Cortex of kidney (tissue), 1 donor: ENCODE data around the gene UBE2E2.

Source experiments
- DNase-seq: peaks from one replicate; lab custom pipeline; 2025; lab: John Stamatoyannopoulos, UW

The UBE2E2 gene

DNA sequence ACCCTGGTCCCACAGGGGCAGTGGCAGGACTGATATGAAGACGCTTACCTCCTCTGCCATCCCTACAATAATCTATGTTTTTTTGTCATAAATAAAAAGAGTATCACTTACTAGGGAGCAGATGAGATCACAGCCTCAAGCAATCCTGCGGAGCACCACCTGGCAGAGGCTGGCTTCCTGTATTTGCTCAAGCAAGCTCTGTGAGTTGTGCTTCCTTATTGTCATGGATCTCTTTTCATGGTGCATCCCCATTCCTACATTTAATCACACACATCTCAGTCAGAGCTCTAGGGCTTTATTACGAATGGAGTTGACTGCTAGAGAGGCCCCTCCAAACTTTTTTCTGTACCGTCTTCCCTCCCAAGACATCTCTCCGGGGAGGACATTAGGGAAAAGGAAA lies 186.0 kb downstream of the UBE2E2 start:
- no peak for DNase-seq

DNA sequence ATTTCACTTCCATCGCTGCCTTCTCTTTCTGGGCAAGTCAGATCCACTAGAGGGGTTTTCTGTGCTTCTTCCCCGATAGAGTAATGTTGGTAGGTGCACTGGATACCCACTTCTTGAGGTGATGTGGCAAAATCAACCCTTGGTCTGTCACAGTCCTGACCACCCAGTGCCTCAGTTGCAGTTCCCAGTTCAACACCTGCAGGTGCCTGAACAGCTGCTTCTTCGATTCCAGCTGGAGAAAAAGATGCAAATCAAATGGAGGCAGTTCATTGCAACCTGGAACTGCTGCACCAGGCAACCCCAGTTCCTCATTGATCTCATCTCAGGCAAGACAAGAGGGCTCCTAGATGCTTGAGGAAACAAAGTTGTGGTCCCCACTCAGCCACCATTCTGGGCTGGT lies 186.6 kb downstream of the UBE2E2 start:
- DNase-seq: no peak

DNA sequence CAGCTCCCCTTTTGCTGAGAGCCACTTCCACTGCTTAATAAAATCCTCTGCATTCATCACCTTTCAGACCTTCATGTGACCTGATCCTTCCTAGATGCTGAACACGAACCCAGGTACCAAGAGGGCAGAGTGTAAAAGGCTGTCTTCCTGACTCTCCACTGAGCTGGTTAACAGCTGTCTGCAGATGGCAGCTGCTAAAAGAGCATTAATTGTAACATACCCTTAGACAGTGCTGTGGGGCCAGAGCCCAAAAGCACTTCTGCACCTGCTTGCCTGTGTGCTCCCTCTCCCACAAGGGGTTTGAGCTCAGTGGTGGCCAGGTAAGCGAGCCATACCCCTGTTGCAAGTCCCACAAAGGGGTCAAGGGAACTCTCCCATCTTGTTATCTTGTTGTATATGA lies 187.3 kb downstream of the UBE2E2 start:
- no peak for DNase-seq

DNA sequence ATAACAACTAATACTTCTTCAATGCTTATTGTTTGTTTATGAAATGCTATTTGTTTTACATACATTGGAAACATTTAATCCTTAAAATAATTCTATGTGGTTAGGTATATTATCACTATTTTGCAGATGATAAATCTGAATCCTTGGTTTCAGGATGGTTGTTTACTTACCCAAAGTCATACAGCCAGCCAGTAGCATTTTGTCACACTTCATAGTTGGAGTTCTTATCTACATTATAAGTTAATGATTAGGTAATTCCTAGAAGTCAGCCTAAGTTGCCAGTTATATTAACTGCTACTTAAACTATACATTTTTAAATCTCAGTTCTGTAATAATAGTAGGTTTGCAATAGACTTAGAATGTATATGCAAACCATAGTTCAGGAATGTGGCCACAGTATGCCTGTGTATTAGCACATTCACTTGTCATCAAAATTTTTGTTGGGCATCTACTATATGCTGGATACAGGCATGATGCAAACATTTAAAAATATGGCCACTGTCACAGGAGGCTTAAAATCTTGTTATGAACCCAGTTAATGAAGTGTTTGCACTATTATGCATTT lies 187.9 kb downstream of the UBE2E2 start:
- no peak for DNase-seq

DNA sequence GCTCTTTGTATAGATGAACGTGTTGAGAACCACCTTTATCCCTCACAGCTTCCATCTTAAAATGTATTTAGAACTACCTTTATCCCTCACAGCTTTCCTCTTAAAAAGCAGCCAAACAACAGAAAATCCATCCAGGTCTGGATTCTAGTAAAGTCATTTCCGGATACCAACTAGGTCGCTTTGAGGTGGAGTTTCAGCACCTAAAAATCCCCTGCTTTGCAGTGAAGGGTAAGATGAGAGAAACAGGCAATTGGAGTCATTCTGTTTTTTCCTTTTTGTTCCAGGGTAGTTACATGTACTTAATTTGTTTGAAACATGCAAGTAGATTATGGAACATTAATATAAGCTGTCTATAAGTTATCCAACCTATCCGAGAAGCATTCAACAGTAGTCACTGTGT lies 192.0 kb downstream of the UBE2E2 start:
- no peak for DNase-seq

DNA sequence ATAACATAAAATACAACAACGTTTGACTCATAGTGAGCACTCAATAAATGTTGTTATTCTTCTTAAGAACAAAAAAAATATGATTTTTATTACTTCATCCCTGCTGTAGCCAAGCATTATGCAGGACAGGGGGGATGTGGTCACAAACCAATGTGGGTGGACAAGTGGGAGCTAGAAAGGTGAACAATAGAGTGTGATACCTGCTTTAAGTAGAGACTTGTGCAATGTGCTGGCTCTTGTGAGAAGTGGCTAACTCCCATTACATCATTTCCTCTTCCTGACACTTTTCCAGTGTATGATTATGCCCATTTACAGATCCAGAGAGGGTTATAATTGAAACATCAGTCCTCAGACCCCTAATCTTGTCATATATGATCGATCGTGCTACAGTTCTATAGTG lies 193.6 kb downstream of the UBE2E2 start:
- DNase-seq: no peak

DNA sequence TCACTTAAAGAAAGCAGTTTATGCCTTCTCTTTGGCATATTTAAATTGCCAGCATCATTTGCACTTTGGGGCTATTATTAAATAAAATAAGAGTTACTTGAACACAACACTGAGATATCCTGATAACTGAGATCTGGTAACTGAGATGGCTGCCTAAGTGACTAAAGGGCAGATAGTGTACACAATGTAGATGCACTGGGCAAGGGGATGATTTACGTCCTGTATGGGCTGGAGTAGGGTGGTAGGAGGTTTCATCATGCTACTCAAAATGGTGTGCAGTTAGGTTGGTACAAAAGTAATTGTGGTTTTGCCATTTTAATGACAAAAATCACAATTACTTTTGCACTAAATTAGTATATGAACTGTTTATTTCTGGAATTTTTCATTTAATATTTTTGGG lies 196.1 kb downstream of the UBE2E2 start:
- no peak for DNase-seq

DNA sequence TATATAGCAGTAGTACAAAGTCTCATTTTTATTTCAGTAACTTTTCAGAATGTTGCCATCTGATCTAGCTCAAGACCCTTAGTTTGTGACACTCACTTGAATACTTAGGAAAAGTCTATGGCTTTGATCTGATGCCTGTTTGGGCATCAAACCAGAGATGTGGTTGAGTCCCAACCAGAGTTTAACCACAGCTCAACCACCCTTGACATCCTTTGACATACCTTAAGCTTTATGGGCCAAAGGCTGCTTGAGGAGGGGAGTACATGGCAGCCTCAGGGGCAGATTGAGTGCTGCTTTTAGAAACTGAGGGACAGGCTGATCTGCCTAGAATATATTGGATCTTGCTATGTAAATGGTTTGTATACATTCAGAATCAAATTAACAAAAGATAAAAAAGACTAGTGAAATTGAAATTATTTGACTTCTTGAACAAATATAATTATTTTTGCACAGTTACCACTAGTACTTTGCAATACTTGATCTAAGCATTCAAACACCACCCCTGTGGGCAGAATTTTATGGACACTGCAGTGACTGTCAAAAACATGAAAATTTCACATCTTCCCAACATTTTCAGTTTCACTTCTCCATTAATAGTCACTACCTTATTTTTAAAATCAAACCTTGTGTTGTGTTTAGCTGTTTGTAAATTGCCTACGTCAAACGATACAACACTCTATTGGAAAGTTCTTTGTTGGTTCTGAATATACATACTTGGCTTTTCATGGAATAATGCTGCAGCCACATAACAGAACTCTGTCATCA lies 199.8 kb downstream of the UBE2E2 start:
- DNase-seq: no peak

DNA sequence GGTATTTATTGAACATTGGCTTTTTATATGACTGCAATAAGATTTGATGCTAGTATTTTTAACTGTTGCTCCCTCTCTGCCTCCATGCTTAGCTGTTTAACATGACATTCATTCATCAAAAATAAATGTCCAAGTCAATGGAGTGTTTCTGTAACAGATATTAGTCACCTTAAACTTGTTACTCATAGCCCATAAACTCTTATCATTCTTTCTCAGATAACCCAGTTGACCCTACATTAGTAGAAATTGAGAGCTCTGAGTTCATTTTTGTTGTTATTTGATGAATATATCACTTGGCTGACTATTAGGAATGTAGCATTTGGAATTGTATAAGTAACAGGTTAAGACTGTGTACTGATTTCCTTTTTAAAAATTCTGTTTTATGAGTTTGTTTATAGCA lies 201.1 kb downstream of the UBE2E2 start:
- no peak for DNase-seq

DNA sequence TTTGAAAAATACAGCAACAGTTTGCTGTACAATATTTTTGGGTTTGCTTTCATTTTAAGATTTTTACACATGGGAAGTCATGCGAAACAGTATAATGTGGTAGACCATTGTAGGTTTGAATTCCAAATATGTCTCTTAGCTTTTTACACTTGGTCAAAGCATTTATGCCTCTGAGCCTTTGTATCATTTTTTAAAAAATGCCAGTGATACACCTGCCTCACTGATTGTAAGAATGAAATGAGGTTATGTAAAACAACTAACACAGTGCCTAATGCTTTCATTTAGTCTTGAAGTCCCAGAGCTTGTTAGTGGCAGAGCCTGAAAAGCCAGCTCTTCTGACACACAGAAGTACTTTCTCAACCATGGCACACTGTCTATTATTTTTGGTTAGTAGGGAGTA lies 202.0 kb downstream of the UBE2E2 start:
- DNase-seq: no peak

DNA sequence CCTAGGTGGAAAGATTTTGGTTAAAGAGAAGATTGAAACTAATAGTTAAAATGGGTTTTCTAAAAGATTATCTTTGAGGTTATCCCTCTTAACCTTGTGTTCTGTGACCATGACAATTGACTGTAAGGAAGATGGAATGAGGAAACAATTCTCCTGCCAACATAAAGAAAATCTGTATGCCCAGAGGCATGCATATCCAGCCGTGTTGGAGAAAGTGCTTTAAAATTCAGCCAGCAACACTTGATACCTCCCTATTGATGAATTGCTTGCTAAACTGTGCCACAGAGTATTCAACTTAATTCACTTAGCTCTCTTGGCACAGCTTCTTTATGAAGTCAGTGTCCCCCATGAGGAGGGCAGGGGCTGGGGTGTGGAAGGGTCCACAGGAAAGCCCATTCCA lies 203.5 kb downstream of the UBE2E2 start:
- no peak for DNase-seq

DNA sequence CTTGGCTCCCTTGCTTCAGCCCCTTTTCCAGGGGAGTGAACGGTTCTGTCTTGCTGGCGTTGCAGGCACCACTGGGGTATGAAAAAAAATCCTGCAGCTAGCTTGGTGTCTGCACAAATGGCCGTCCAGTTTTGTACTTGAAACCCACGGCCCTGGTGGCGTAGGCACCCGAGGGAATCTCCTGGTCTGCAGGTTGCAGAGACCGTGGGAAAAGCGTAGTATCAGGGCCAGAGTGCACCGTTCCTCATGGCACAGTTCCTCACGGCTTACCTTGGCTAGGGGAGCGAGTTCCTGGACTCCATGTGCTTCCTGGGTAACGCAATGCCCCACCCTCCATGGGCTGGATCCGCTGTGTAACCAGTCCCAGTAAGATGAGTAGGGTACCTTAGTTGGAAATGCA lies 214.9 kb downstream of the UBE2E2 start:
- no peak for DNase-seq

DNA sequence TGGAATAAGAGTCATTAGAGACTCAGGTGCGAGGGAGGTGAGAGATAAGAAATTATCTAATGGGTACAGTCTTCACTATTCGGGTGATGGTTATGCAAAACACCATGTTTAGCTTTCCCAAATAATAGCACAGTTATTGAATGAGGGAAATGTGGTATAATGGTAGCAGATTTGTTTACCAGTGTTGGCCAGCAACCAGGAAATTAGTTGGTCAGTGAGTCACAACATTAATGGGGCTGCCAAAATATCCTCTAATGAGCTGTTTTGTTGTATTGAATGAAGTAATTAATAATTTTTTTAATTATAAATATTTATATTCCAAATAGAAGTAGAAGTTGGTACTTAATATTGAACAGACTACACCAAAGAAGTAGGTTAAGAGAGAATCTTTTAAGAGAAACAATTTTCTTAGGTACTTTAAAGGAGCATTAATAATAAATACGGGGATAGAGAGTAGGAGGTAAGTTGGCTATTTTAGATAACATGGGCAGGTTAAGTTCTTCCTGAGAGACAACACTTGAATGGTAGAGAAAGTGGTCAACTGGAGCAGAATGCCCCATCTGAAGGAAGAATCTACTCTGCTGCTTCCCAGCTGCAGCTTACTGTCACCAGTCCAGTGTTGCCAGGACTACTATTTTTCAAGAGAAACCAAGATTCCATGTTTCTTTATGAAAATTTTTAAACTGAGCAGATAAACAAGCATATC lies 218.8 kb downstream of the UBE2E2 start:
- DNase-seq: no peak

DNA sequence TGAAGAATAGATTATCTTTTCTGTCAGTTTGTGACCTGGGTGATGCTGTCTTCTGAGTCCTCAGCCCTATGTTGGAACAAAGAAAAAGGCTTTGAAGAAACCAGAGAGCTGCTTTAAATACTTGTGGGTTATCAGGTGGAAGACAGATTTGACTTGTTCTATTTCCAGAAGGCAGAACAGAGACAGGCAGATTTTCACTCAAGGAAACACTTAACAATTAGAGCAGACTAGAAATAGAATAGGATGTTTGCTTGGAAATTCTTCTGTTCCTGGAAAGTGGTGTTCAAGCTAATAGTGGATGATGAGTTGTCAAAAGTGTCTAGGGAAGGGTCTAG lies 219.4 kb downstream of the UBE2E2 start:
- DNase-seq: no peak

DNA sequence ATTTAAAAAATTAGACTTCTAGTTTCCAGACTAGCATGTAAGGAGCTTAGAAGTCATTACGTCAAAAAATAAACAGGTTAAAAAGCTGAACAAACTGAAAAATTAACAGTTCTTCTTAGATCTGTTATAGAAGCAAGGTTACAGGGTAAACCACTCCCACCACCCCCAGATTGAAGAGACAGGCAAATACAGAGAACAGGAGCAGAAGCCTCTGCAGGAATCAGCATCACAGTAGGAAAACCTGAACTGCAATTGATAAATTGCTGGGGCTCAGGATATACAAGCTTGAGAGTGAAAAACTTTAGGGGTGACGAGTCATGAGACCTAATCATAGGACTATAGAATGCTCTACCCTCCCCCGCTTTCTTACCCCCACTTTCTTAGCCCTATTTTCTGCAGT lies 222.3 kb downstream of the UBE2E2 start:
- no peak for DNase-seq

DNA sequence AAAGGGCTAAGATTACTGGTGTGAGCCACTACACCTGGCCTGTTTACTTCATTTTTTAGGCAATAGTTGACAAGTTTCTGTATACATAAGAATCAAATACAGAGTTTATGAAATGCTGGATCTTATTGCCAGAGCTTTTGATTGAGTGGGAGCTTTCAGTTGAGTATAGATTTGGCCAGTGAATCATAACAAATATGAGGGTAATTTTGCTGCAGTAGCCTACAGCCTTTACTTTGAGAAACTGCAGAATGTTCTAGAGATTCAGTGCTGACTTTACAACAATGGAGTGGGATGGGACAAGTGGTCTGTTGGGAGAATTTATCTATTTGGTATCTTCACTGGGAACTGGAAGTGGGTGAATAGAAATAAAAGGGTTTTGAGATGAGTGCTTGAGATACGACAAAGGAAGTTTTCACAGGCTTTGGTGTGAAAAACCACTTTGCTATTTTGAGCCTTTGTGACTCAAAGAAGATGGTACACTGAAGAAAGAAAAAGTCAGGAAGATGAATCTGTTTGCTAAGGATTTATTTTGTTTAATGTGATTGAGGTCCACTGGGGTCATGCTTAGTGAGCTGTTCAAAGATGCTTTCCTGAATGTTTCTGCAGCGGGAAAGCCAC lies 227.8 kb downstream of the UBE2E2 start:
- DNase-seq: no peak

DNA sequence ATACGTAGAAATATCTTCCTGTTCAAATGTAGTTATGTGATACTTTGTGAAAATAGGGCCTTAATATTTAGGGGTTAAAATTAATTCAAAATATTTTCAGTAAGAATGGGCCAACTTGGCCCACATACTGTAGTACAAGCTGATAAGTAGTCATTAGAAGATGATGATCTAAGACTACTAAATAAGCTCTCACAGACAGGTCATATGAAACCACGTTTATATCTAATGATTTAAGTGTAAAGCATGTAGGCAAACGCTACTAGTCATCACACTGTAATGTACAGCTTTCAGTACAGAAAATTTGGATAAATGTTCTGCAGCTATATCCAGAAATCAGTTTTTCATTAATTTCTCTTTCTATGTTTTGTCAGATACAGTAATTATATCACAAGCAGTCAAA lies 228.6 kb downstream of the UBE2E2 start:
- DNase-seq: no peak

DNA sequence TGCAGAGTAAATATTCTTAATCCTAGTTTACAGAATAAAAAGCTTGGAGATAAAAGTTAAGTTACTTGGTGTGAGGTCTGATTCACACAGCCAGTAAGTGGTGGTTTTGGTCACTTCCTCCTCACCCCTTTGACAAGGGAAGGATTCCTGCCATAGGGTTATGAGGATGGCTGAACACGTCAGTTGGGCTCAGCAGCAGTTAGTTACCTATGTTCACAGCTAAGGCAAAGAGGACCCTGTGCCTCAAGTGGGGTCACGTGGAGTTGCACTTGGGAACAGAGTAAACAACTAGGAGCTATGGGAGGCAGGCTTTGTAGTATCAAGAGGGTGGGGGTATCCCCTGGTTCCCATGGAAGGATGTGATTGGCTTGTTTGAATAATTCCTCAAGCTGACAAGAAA lies 232.2 kb downstream of the UBE2E2 start:
- no peak for DNase-seq

DNA sequence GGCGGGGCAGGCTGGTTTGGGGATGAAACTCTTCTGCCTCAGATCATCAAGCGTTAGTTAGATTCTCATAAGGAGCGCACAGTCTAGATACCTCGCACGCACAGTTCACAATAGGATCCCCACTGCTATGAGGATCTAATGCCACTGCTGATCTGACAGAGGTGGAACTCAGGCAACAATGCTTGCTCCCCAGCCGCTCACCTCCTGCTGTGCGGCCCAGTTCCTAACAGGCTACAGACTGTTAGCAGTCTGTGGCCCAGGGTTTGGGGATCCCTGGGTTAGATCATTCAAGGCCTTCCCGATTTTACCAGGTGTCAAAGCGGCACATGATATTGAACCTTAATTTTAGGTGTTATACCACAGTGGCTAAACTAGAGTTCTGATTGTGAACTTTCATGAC lies 232.8 kb downstream of the UBE2E2 start:
- DNase-seq: no peak

DNA sequence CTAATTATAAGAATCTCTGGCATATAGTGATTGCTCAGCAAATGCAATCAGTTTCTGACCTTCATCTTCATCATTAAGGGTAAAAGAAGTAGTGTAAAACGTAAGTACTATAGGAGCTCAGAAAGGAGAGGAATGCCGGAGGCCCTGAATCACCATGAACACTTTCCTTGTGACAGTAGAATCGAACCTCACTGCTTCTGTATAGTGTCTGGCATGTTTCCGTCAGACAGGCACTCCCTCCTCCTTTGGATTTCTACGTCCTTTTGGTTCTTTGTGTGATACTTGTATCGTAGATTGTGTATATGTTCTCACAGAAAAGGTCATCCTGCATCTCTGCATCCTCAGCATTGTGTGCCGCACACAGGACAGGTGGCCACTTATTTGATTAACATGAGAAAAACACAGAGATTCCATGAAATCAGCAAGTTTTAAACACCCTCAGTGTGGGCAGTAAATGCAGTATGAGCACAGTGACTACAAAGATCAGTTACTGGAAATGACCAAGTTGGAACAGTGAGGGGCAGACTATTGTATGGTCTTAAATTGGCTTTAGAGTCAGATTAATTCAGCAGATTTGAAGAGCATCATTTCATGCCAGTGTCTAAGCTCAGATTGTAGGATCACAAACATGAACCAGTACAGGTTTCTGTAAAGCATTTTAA lies 234.5 kb downstream of the UBE2E2 start:
- no peak for DNase-seq

DNA sequence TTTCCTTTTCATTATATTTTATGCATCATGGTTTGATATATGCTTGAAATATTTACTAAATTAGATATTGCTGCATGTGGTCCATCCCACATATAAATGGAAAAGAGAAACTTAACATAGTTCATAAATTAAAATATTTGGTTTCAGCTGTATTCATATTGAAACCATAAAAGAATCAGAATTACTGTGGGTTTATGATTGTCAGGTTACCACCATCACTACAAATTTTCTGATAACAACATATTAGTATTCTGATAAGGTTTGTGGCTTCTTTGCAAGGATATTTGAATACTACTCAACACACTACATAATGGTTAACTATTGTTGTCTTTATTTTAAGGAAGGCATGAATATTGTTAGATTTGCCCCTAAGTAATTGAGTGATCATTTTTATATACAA lies 235.5 kb downstream of the UBE2E2 start:
- DNase-seq: no peak

DNA sequence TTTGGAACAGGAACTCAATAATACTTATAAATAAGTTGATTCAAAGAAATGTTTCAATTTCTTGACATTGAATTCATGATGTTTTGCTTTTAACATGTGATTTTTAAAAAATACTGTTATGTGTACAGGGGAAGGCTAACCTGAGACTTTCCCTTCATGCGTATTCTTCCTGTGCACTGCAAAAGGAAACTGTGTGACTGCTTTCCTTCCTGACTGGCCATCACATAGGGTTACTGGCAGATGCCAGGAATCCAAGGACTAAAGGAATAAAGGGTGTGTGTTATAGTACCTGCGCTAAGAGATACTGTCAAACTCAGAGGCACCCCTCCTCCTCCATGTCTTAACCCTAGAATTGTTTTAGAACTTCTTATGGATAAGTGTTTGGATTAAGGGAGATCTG lies 236.0 kb downstream of the UBE2E2 start:
- no peak for DNase-seq
